ENCODE data around the gene KLHL13.

Gene KLHL13

GRCh38 chrX:117854806-117855205, 261.8 kb downstream of the KLHL13 start:
- DNase-seq (ENCODE audit: low read depth): no peak

- DNase-seq (ENCODE audit: low read depth): no peak
These were observed 265.6 kb downstream of the KLHL13 start for GRCh38 chrX:117851025-117851424.
